22Rv1 (cell line): ENCODE measurements around the gene IRF1.

Experiments used
- ZFX ChIP-seq: fragments of 450-650 bp; IDR thresholded peaks from 2 replicates; pipeline ENCODE4 v1.6.1; 2017; ENCODE audit warnings: antibody characterized with exemption, borderline replicate concordance
- TF ChIP-seq, protein P1 (sequence below): fragments of 450-650 bp; IDR thresholded peaks from 2 replicates; pipeline ENCODE4 v1.5.1; 2017; ENCODE audit warnings: mild to moderate bottlenecking

- TF ChIP-seq, protein P1, sequence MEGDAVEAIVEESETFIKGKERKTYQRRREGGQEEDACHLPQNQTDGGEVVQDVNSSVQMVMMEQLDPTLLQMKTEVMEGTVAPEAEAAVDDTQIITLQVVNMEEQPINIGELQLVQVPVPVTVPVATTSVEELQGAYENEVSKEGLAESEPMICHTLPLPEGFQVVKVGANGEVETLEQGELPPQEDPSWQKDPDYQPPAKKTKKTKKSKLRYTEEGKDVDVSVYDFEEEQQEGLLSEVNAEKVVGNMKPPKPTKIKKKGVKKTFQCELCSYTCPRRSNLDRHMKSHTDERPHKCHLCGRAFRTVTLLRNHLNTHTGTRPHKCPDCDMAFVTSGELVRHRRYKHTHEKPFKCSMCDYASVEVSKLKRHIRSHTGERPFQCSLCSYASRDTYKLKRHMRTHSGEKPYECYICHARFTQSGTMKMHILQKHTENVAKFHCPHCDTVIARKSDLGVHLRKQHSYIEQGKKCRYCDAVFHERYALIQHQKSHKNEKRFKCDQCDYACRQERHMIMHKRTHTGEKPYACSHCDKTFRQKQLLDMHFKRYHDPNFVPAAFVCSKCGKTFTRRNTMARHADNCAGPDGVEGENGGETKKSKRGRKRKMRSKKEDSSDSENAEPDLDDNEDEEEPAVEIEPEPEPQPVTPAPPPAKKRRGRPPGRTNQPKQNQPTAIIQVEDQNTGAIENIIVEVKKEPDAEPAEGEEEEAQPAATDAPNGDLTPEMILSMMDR = no peak
- no peak for TF ChIP-seq ZFX
Observed at GRCh38 chr5:132457371-132458225, 33.0 kb downstream of the IRF1 start.
